GM19193 (cell line): ENCODE measurements around the gene DHX32.

Source experiments
- POLR2A ChIP-seq: IDR thresholded peaks from 4 replicates; pipeline ENCODE4 v1.6.1; 2011; ENCODE audit not compliant: insufficient read depth, insufficient read length; ENCODE audit errors: extremely low read depth

Gene DHX32

GRCh38 chr10:125816548-125816947, 64.5 kb downstream of the DHX32 start:
- no peak for TF ChIP-seq POLR2A

GRCh38 chr10:125815764-125816163, 65.3 kb downstream of the DHX32 start:
- no peak for TF ChIP-seq POLR2A

DNA sequence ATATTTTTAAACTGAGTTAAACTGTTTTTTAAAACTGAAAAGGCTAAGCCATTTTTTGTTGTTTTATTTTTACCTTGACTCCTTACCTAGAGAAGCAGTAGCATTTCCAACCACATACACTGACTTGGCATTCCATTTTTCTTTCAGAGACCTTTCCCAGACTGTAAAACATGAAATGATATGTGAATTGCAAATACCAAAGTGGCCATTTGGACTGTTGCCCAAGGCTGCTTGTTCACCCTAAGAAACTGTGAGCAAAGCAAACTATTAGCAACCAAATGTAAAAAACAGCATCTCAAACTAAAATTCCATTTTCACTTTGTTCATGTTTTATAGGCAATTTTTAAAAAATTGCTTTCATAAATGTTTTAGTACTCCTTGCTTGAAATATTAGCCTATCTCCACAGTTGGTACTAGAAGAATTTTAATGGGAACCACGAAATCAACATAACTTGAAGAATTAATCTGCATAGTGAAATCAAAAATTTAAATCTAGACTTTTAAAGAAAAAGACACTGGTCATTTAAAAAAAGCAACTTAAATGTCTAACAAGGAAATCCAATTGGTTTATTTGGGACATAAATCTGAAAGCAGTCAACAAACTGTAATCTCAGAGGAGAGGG, 68.9 kb downstream of the DHX32 start:
- TF ChIP-seq POLR2A, result no peak

DNA sequence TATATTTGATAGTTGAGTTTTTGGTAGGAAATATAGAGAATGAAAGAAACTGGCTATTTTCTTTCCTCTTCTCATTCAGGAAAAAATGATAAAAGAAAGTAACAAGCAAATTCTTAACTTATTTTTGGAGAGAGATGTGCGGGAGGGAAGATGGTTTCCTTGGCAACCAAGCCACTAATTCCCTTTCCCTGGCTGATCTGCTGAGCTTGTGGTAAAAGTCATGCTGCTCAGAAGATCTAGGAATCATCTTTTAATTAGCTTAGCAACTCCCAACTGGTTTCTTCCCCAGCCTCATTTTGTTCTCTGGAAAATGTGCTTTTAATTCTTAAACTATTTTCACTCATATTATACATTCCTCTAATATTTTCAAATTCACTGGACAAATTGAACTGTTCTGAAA, 69.8 kb downstream of the DHX32 start:
- TF ChIP-seq POLR2A, result no peak

DNA sequence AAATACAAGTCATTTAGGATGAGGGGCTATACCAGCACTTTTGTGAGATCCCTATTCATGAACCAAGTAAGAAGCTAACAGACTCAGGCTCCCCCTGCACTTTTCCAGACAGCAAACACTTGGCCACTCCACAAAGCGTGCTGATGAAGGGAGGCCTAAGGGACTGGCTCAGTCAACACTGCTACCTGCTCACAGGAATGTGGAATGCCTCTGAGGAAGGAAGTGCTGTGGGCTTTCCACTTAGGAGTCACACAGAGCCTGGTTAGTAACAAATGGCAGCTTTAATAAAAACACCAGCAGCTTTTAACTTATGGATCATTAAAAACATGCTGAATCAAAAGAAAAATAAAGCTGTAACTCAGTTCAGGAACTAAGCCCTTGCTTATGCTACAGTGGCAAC, 73.0 kb downstream of the DHX32 start:
- no peak for TF ChIP-seq POLR2A

DNA sequence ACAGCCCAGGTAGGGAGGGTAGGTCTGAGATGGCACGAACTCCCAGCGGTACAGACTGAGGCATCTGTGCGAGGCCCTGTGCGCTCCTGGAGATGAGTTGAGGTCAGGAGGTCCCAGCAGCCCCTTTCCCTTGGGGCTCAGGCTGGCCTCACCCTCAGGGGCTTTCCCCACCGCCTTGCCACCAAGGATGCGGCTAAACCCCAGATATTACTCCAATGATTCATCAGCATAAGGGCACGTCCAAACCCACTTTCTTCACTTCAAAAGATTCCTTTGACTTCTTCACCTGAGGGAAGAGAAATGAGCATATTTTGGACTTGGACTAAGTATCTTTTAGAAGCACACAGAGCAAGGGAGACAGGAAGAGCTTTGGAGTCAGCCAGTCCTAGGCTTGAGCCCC, 78.4 kb downstream of the DHX32 start:
- TF ChIP-seq POLR2A, result no peak

DNA sequence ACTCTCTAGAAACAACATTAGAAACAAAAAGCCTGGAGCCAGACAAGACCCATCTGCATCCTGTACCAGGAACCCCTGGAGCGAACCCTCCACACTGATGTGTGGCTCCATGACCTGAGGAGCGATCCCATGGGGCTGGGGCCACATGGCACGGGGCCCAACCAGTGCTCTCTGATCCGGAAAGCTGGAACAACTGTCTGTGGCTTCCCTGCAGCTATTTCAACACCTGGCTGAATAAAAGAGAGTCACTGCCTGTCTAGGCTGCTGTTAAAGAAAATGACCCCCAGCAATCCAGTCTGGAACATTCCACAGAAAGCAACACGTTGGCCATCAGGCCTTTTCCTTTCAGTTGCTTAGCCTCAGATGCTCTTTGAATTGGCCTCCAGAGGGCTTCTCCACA, 79.0 kb downstream of the DHX32 start:
- TF ChIP-seq POLR2A, result no peak

DNA sequence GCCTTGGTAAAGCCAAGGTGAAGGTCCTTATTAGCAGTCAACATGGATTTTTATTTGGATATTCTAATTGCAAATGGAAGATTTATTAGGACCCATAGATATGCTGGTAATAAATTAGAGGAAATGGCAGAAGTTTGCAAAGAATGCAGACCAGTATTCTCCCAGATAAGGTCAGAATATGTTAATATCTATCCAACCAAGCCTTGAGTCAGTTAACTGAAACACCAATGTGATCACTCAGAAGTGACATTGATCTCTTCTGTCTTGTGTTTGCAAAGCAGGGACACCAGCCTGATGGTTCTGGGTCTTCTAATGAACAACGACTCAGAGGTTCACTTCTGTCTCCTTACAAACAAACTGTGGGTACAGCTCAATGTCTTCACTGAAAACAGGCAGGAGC, 79.5 kb downstream of the DHX32 start:
- no peak for TF ChIP-seq POLR2A

GRCh38 chr10:125799451-125800182, 81.5 kb downstream of the DHX32 start:
- no peak for TF ChIP-seq POLR2A

- TF ChIP-seq POLR2A, result no peak
These were observed 83.0 kb downstream of the DHX32 start for GRCh38 chr10:125797994-125798662.

DNA sequence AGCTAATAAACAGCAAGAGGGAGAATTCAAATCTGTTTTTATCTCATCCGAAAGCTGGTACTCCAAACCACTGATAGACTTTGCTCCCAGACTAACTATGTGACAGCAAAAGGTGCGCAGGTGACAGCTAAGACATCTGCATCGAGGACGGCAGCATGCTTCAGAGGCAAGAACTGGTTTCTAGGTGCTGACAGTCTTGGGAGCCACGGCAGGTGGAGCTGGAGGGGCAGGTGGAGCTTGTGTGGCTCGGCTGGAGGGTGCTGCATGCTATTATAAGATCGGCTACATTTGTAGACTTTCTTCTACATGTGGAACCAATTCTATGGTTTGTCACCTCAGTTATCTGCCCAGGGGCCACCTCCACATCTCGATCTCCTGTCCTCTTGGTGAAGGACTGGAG, 83.7 kb downstream of the DHX32 start:
- TF ChIP-seq POLR2A, result no peak

- TF ChIP-seq POLR2A, result no peak
These were observed 85.4 kb downstream of the DHX32 start for GRCh38 chr10:125795637-125796190.

- no peak for TF ChIP-seq POLR2A
These were observed 86.0 kb downstream of the DHX32 start for GRCh38 chr10:125795128-125795527.

- no peak for TF ChIP-seq POLR2A
These were observed 88.5 kb downstream of the DHX32 start for GRCh38 chr10:125792342-125793300.
